Stimulated activated CD4-positive, alpha-beta T cell treated with anti-CD3 and anti-CD28 coated beads, Interleukin-2, amount 100 ng/mL, for 4 hours (primary cell): ENCODE data around the gene TBC1D14.

Experiments used
- DNase-seq: peaks from one replicate; pipeline ENCODE4 v3.0.0-alpha.2; 2020; ENCODE audit warnings: low read depth

The TBC1D14 gene, protein sequence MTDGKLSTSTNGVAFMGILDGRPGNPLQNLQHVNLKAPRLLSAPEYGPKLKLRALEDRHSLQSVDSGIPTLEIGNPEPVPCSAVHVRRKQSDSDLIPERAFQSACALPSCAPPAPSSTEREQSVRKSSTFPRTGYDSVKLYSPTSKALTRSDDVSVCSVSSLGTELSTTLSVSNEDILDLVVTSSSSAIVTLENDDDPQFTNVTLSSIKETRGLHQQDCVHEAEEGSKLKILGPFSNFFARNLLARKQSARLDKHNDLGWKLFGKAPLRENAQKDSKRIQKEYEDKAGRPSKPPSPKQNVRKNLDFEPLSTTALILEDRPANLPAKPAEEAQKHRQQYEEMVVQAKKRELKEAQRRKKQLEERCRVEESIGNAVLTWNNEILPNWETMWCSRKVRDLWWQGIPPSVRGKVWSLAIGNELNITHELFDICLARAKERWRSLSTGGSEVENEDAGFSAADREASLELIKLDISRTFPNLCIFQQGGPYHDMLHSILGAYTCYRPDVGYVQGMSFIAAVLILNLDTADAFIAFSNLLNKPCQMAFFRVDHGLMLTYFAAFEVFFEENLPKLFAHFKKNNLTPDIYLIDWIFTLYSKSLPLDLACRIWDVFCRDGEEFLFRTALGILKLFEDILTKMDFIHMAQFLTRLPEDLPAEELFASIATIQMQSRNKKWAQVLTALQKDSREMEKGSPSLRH

DNA sequence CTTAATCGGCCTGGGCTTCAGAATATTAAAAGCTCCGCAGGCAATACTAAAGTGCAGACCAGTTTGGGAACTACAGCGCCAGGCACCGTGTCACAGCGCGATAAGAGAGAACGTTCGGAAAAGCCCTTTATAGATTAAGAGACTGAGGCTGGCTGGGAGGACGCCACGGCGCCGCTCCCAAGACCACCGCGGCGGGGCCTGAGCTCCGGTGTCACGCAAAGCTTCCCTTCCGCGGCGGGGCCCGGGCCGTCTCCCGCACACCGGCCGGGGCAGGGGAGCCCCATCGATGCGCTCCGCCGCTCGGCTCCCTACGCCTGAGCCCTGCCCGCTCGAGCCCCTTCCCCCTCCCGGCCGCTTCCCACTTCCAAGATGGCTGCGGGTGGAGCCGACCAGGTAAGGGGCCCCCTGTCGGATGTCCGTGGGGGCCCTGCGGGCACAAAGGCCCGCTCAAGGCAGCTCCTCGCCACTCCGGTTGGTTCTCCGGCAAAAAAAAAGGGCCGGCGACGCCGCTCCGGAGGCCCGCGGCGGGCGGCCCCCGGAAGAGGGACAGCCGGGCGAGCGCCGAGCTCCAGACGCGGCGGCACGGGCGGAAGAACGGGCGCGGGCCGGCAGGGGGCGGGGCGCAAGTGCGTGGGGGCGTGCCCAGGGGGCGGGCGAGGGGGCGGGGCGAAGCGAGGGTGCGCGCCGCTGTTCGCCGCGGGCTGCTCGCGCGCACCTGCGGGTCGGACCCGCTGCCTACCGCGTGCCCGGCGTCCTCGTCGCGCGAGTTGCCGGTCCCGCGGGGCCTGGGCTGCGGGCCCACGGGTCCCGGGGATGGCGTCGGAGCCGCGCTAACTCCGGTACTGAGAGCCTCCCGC, at the start of gene TBC1D14:
Gene TBC1D14 (plus strand): TSS at position 714 of the 857 bp plus-strand sequence. CDS start 13,564 bp downstream, outside the sequence.
- DNase-seq, result peak; percentile 79

DNA sequence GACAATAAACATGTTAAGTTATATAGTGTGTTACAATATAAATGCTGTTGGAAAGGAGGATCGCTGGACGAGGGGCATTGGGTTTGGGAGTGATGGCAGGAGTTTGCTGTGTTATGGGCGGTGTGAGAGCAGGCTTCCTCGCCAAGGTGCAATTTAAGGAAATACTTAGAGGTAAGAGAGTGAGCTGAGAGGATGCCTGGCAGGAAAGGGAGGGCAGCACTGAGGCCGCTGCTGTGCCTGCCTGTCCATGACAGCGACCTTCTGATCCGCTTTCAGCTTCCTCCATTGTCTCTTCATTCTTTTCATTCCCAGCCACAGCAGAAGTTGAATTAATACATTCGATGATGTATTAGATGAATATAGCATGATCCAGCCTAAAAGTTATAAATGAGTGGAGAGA, 41.2 kb upstream of the TBC1D14 start:
- no peak for DNase-seq

DNA sequence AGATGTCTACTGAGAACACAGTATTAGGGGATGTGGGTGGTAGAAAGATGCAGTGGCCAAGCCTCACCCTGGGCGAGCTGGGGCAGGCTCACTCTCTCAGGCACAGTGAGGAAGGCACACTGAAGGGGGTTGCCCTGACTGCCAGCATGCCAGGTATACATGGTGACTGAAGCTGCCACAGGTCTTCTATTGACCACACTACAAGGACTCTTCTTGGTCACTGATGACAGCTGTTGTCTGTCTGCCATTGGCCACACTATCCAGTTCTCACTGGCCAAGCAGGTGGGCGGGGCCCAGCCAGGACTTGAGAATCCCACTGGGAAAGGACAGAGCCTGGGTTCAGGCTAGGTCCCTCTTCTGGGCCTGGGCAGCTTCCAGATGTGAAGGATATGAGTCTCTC, 39.7 kb upstream of the TBC1D14 start:
- DNase-seq, result no peak

DNA sequence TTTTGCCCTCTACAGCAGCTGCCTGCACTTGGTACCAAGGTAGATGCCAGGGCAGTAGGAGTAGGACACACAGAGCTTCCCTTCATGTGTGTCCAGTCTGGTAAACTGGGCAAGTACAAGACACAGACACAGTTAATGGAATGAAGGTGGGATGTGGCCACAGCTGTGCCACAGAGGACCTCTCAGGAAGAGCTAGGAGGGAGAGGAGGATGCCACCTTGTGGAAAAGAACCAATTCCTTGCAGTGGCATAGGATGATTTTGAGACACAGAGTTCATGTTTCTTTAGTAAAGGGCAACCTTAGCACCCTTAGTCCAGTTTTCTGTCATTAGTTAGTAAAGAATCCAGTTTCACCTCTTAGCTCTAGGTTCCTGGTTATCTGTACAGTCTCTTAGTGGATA, 36.3 kb upstream of the TBC1D14 start:
- DNase-seq, result no peak

DNA sequence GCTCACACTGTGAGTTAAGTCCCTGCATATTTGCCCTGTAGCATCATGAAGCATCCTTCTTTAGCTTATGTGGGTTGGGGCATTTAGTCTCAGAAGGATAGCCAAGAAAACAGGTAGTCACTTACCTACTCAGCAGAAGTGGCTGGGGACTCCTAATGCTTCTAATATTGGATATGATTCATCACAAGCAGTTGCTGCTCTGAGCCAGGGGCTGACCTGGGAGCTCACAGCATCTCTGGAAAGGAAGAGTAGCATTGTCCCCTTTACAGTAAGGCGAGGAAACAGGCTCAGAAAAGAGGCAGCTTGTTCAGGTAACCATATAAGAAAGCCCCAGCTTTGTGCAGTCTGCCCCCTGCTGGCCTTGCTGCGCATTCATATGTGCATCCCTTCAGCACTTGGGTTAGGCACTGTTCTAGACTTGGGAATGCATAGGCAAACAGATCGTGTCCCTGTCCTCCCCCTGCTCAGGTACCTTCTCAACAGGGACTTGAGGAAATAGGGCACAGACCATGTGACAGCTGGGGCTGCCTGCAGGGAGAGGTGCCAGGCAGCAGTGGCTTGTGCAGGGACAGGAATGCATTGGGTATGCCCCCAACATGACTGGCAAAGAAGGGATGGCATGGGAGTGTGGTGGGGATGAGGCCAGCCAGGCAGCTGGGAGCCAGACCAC, 35.7 kb upstream of the TBC1D14 start:
- peak; percentile 74 for DNase-seq

DNA sequence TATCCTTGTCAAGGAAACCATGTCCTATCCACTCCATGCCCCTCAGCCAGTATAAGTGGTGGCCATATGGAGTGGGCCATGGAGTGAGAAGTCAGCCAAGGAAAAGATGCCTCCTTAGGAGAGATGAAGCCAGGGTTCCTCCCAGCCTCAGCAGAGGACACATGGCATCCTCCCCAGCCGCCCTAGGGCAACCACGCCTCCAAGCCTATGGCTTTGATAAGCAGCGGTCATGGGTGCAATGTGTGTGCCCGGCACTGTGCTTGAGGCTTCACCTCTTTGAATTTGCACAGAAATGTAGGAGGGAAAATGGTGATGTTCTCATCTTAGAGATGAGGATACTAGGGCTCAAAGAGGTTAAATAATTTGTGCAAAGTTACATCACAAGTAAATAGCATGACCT, 34.6 kb upstream of the TBC1D14 start:
- DNase-seq, result no peak

DNA sequence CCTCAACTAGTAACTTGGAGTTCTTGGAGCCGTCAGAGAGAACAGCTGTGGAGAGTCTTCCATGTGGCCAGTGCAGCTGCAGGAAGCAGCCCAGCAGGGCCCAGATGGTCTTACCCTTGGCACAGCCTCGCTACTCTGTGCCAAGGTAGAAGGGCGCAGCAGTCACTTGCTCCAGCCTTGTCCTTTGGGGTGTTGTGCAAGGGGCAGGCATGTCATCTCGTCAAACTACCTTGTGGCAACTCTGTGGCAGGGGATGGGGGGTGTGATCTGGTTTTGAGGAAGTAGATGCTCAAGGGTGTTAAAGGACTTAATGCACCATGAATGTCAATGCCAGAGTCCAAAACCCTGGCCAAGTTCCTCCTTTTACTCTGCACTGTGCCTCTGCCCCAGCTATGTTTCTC, 34.2 kb upstream of the TBC1D14 start:
- DNase-seq, result no peak

DNA sequence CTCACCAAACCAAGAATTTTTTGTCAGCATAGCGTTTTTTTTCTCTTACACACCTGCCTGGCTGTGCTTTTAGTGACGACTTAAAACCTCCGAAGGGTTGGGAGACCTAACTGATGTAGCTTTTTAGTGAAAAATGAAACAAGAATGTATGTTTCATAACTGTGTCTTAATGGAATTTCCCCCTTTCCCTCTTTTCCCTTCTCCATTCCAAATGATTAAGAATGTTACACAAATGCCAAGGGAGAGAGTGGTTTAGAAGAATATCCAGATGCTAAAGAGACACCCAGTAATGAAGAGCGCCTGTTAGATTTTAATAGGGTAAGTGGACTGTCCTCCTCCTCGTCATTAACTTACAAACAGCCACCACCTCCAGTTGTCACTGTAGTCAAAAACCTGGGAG, 33.2 kb upstream of the TBC1D14 start:
- no peak for DNase-seq

DNA sequence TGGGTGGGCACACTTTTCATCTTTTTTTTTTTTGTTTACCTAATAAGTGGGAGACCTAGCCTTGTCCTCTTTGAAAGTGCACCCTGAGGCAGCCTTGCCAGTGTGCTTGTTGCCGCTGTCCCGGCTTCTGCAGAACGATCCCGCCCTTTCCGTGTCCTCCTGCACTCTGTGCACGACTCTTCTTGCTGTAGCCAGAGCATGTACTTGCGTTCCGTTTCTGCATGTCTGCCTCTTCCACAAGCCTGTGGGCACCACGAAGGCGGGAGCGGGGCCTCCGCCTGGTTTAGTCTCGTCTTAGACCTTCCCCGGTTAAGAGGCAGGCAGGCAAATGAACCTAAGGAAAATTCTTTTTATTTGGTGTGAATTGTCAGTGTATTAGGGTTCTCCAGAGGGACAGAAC, 32.6 kb upstream of the TBC1D14 start:
- no peak for DNase-seq

DNA sequence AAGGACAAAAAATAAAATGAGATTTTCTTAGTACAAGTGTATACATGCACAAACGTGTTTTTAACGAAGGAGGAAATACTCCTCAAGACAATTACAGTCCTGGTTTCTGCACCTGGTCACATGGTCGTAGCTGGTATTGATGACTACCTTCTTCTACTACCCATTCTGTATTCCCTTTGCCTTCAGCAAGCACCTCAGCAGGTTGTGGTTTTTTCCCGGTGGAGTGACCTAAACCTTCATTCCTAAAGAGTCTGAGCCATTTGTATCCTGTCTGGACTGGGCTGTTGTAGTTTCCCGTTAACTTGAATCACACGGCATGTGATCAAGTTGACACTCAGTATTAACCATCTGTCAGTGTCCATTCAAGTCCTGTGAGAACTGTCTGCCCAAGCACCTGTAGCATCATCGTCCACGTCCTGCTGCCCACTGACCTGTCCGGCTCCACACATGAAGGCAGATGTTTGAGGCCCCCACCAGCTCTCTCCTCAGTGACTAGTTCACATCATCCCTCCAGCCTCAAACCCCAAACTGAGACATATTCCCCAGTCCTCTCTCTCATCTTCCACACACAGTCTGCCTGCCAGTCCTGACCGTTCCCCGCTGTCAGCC, 31.1 kb upstream of the TBC1D14 start:
- DNase-seq, result no peak

DNA sequence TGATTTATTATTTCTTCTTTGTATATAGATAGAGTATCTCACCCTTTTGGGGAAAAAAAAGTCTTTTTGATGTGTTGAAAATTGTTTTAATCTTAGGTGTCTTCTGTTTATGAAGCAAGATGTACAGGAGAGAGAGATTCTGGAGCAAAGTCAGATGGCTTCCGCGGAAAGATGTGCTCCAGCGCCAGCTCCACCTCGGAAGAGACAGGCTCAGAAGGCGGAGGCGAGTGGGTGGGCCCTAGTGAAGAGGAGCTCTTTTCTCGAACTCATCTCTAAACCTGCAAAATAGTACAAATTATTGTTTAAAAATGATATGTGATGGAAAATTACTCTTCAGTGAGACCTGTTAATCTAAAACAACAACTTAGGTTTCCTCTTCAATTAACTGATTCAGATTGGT, 28.9 kb upstream of the TBC1D14 start:
- DNase-seq, result no peak

DNA sequence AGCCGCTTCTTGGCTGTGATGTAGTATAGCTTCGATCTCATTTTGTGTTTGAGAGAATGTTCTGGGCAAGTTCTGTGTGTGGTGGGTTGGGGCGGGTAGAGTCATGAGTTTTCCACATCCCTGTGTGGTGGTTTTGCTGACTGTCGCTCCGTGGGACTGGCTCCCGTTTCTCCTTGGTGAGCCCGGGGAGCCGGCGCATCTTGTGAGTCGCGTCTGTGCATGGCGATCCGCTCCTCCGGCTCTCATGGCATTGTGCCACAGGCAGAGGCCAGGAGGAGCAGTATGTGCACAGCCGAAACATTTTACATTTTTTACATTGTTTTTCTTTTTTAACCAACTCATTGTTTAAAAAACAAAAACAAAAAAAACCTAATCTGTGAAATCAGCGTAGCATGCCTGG, 27.7 kb upstream of the TBC1D14 start:
- no peak for DNase-seq

DNA sequence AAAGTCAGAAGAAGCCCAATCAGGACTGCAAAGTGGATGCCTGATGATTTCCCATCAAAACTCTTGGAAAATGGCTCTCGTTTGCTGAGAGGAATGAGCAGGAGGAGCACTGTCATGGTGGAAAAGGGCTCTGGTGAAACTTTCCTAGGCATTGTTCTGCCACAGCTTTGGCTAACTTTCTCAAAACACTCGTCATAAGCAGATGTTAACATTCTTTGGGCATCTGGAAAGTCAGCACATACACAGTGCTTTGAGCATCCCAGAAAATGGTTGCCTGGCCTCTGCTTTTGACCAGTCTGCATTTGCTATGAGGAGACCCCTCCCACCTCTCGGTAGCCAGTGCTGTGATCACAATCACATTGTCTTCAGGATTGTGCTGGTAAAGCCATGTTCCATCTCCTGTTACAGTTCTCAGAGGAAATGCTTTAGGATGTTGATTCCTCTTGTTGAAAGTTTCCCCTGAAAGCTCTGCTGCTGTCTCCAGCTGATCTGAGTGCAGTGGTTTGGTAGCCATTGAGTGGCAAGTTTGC, 25.2 kb upstream of the TBC1D14 start:
- DNase-seq, result no peak

DNA sequence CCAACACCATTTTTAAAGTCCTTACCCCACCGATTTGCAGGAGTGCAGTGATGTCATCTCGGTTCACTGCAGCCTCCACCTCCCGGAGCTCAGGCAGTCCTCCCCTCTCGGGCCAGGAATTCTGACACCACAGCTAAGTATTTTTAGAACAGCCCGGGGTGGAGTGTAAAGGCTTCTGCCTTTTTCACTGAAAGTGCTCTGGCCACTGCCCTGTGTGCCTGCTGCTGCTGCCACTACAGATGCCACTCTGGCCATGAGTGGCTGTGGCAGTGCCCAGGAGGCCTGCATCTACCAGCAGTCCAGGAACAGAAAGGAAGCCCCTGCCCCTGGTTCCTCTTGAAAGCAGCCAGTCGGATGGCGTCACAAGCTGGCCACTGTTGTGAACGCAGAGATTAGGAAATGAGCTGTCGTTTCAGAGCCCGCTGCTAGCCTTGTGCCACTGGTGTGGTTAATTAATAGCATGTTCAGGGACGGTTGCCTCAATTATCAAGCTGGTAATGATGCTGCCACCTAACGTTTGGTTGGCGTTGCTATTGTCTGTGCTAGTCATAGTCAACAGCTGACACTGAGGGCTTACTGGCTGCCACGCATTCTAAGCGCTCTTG, 23.6 kb upstream of the TBC1D14 start:
- DNase-seq, result no peak

DNA sequence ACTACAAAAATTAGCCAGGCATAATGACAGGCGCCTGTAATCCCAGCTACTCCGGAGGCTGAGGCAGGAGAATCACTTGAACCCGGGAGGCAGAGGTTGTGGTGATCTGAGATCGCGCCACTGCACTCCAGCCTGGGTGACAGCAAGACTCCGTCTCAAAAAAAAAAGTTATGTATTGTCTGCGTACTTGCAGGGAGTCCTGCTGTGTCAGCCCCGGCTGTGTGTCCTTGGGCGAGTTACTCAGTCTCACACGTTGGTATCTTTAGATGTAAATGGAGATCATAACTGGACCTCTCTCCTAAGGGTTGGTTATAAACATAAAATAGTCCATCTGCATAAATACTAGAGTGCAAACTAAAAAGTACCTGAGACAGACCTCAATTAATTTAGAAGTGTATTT, 22.7 kb upstream of the TBC1D14 start:
- DNase-seq, result no peak

DNA sequence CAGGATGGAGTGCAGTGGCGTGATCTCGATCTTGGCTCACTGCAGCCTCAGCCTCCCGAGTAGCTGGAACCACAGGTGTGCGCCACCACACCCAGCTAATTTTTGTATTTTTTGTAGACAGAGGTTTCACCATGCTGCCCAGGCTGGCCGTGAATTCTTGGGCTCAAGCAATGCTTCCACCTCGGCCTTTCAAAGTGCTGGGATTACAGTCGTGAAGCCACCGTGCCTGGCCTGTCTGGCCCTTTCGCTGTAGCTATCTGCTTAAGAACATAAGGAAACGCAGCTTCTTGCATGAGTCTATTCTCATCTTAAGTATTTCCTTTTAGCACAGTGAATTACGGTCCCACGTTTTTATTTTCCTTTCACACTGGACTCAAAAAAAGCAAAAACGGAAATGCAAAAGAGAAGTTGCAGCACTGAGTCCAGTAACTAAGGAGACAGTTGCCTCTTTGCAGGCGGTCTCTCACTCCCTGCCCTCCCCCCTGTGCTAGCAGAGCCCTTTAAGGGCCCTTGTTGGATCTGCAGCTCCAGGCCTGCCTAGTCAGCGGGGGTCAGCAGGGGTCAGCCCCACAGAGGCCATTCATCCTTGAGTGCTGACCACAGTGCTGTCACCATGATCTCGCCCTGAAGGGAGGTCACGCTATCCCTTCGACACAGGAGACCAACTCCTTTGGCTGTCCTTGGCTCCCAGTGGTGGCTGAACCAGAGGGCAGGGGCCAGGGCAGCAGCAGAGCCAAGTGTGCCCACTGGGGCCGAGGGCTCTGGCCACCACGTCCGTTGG, 21.8 kb upstream of the TBC1D14 start:
- DNase-seq, result no peak

DNA sequence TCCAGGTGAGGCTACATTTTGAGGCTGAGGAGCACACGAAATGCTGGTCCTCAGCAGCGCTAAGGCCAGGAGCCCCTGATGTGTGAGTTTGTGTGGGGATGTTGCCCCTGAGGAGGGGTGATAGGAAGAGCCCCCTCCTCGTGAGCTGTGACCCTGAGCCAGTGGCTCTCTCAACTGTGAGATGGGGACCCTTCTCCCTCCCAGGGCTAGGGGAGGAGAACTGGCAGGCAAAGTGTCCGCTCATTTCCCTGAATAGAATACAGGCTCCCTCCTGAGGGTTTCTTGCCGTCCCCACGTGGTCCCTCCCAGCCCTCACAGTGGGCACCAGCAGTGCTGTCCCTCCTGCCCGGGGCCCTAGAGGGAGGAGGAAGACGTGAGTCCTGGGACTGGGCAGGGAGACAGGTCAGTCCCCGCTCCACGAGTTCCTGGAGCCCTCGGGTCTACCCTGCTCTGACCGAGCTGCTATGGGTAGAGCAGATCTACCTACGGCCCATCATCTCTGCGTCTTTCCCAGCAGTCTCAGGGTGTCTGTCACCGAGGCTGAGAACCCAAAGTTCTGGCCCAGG, 21.0 kb upstream of the TBC1D14 start:
- no peak for DNase-seq

DNA sequence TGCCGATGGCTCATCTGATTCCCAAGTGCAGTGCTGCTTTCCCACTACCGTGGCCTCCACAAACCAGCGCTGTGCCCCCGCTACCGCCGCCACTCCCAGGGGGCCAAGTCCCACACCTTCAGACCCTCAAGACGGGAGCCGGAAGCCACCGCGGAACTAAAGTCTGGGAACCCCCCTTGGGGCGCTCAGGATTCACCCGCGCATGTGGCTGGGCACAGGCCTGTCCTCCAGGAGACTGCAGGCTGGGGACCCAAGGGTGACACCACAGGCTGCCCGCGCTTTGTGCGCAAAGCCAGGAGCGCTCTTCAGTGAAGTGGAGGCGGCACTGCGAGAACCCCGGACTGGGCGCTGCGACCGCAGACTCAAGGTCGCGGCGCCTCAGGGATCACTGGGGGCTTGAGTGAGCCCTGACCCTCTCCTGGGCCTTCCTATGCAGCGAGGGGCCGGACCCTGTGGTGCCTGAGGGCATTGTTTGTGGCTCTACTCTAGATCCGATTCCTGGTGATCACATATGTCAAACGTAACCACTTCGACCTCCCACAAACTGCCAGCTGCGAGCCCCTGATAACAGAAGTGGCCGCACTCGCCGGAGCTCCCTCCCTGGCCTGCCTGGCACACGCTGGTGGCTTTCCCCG, 20.4 kb upstream of the TBC1D14 start:
- no peak for DNase-seq

DNA sequence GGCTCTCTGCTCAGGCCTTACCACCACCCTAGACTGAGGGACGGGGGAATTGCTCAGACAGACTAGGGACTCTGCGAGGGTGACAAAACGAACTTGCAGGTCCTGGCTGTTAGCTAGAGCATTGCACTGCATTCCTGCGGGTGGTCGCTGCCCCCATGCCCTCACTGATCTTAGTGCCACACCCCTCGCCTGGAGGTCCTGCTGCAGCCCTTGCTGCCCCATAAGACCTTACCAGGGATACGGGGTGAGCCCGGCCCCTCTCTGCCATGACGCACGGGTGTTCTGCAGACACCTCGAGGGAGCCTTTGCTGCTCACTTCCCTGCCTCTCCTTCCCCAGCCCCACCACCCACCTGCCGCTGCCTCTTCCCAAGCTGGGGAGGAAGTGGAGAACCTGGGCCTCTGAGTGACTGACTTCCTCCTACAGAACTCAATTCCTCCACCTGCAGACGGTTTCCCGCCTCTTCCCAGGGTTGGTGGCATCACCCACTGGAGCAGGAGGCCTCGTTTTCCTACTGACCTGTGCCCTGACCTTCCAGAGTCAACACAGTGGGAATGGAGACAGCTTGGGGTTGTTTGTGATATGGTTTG, 19.8 kb upstream of the TBC1D14 start:
- DNase-seq, result no peak
